HUDEP-2 (cell line): ENCODE results near the gene NADK.

Source experiments
- DNase-seq, 76 experiments: peaks; one replicate each; lab custom pipeline; 2025; ENCODE audit not compliant: unreplicated experiment in 76 of 76; lab: John Stamatoyannopoulos, UW

NADK gene

GRCh38 chr1:1788136-1788535, 9.9 kb upstream of the NADK start:
- no peak for DNase-seq

GRCh38 chr1:1786836-1787605, 8.8 kb upstream of the NADK start:
- DNase-seq: no peak

GRCh38 chr1:1785666-1786065, 7.4 kb upstream of the NADK start:
- DNase-seq: no peak

- DNase-seq: no peak
These were observed 6.7 kb upstream of the NADK start for GRCh38 chr1:1784933-1785332.

- no peak for DNase-seq
These were observed 5.0 kb upstream of the NADK start for GRCh38 chr1:1783320-1783719.

- DNase-seq: peak in 1 of 76 experiments; percentile 6
These were observed 4.3 kb upstream of the NADK start for GRCh38 chr1:1782399-1783221.

- no peak for DNase-seq
These were observed 3.2 kb upstream of the NADK start for GRCh38 chr1:1781526-1781903.

- no peak for DNase-seq
These were observed 2.6 kb upstream of the NADK start for GRCh38 chr1:1780598-1781525.

- peak in 68 of 76 experiments; percentile 11 to 72 (median 43) for DNase-seq
These were observed 1.7 kb upstream of the NADK start for GRCh38 chr1:1779691-1780597.

GRCh38 chr1:1779320-1779675, 1.0 kb upstream of the NADK start:
- peak in 1 of 76 experiments; percentile 35 for DNase-seq

- peak in 62 of 76 experiments; percentile 8 to 75 (median 48) for DNase-seq
These were observed 521 bp upstream of the NADK start for GRCh38 chr1:1778663-1779319.

GRCh38 chr1:1777583-1777899, 729 bp downstream of the NADK start:
- DNase-seq: peak in 9 of 76 experiments; percentile 8 to 28 (median 15)

- DNase-seq: no peak
These were observed 1.3 kb downstream of the NADK start for GRCh38 chr1:1776672-1777582.

GRCh38 chr1:1775327-1776226, 2.7 kb downstream of the NADK start:
- DNase-seq: no peak

GRCh38 chr1:1773874-1774273, 4.4 kb downstream of the NADK start:
- no peak for DNase-seq

GRCh38 chr1:1771096-1771495, 7.2 kb downstream of the NADK start:
- no peak for DNase-seq

GRCh38 chr1:1770102-1770501, 8.2 kb downstream of the NADK start:
- no peak for DNase-seq
